GM19099 (cell line): Measurements from ENCODE around the gene SYVN1.

ENCODE experiments used
- POLR2A ChIP-seq: IDR thresholded peaks from 3 replicates; pipeline ENCODE4 v1.6.1; 2011; ENCODE audit warnings: low read depth; ENCODE audit not compliant: insufficient read length; ENCODE audit errors: extremely low read depth

SYVN1 gene

DNA sequence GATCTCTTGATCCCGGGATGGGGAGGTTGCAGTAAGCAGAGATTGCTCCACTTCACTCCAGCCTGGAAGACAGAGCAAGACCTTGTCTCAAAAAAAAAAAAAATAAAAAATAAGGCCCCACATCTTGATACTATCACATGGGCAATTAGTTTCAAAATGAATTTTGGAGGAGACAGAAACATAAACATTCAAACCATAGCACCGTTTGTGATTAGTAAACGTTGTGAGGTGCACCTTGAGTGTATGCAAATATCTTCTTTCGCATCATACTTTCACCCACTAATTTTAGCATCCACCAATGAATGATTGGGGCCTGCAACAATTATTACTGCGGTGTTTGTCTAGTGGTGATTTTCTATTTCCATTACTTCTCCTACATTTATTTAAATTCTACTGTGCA lies 24.7 kb upstream of the SYVN1 start:
- no peak for TF ChIP-seq POLR2A

DNA sequence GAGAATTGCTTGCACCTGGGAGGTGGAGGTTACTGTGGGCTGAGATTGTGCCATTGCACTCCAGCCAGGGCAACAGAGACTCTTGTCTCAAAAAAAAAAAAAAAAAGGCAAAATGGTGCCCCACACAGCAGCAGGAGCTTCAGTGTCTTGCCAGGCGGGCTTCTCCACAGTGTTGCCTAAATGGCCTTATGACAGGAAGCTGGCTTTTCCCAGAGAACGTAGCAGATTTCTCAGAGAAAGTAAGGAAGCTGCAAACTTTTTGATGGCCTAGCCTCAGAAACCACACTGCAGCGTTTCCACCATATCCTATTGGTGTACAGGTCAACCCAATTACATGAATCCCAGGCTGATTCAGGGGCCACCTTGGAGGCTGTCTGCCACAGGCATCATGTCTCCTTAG lies 23.0 kb upstream of the SYVN1 start:
- no peak for TF ChIP-seq POLR2A

DNA sequence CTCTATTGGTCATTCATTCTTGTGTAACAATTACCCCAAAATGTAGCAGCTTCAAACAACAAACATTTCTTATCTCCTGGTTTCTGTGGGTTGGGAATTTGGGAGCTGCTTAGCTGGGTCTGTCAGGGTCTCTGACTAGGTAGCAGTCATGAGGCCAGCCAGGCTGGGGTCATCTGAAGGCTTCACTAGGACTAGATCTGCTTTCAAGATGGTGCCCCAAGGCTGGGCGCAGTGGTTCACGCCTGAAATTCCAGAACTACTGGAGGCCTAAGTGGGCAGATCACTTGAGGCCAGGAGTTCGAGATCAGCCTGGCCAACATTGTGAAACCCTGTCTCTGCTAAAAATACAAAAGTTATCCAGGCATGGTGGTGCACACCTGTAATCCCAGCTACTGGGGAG lies 22.6 kb upstream of the SYVN1 start:
- no peak for TF ChIP-seq POLR2A

DNA sequence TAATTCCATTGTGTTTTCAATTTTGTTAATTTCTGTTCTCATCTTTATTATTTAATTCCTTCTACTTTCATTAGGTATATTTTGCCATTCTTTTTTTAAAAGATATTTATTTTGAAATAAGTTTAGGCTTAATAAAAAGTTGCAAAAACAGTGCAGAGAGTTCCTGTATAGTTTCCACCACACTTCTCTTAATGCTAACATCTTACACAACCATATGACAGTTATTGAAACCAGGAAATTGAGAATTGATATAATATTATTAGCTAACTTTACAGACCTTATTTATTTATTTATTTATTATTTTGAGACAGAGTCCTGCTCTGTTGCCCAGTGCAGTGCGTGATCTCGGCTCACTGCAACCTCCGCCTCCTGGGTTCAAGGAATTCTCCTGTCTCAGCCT lies 21.9 kb upstream of the SYVN1 start:
- no peak for TF ChIP-seq POLR2A

DNA sequence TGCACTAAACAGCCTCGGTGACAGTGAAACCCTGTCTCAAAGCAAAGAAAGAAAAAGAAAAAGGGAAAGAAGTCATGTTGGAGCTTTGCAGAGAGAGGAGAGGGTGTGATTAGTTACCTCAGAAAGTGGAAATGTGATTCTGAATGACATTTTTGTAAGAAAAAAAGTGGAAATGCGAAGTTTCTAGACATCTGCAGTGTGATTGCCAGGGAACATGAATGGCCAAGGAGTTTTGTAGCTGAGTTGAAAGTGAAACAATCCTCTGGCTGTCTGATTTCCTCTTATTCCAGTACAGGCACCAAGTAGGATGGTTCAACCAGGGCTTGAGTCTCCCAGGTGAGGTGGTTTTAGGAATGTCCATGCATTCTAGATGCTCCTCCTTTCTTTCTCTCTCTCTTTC lies 17.8 kb upstream of the SYVN1 start:
- TF ChIP-seq POLR2A, result no peak

DNA sequence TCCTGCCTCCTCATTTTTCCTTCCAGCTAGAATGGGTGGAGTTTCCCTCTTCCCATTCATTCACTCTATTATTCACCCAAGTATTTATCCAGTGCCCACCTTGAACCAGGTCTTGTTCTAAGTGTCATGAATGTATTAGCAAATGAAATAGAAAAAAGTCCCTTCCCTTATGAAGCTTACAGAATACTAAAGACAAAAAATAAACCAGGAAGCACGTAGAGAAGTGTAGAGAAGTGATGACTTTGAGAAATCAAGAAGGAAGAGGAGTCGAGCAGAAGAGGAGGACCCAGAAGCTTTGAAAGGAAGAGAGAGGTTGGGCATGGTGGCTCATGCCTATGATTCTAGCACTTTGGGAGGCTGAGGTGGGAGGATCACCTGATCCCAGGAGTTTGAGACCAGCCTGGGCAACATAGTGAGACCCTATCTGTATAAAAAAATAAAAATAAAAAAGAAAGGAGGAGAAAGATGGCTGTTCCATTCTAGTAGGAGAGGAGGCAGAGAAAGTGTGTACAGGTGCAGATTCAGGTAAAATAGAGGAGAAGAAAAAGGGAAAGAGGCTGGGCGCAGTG lies 17.1 kb upstream of the SYVN1 start:
- no peak for TF ChIP-seq POLR2A

DNA sequence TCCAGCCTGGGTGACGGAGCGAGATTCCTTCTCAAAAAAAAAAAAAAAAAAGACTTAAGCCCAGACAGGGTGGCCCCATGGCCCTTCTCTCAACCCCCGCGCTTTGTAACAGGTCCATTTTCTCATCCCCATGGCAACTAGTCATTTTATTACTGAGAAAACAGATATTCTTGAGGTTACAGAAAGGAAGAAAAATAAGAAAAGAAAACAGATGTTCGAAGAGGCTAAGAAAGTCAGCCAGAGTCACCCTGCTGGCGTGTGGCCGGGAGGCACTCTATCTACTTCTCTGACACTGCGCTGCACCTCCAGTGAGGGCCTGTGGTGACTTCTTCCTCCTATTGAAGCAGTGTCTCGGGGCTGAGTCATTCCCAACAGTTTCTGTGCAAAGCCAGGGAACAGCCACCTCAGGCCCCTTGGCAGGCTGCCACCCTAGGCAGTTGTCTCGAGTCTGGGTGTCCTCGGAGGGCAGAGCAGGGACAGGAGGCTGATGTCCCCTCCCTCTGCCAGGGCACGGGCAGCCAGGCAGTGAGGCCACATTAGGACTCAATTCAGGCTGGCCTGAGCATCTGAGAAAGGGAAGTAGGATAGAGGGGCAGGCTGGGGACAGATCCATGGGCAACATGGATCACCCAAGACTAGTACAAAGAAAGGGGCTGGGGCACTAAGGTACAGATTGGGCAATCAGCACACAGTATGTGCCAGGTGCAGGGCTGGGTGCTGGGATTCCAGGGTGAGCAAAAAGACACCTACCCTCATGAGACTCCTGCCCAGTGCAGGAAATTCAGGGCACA lies 16.4 kb upstream of the SYVN1 start:
- no peak for TF ChIP-seq POLR2A

DNA sequence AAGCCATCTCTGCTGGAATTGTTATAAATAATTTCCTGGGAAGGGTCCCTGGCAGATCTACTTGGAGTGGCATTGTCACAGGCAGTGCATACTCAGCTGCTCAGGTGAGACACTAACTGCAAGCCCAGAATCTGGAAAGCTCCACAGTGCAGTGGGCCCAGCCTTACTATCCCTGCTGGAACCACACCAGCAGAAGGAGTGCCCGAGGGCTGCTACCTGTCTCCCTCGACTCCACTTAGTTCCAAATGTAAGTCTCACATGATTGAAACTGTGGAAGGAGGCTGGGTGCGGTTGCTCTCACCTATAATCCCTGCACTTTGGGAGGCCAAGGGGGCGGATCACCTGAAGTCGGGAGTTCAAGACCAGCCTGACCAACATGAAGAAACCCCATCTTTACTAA lies 14.3 kb upstream of the SYVN1 start:
- TF ChIP-seq POLR2A, result no peak

DNA sequence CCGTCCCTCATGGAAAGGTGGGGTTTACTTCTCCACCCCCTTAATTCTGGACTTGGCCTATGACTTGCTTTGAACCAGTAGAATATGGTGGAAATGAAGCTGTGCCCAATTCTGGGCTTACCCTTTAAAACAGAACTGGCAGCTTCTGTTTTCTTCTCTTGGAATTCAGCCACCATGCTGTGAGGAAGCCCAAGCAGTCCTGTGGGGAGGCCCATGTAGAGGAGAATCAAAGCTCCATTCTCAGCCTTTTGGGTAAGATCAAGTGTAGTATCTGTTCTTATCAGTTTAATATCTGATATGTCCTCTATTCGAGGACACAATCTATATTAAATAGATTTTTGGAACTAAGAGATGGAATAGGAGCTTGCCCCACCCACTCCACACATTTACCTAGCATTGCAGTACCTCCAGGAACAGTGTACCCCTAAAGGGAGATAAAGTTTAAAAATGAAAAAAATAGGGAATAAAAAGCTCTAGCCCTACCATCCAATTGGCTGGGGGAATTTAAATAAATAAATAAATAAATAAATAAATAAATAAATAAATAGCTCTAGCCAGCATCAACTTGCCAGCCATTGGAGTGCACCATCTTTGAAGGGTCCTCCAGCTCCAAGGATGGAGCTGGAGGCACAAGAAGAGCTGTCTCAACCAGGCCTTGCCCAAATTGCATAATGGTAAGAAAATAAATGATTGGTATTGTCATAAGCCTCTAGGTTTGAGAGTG lies 13.2 kb upstream of the SYVN1 start:
- no peak for TF ChIP-seq POLR2A

DNA sequence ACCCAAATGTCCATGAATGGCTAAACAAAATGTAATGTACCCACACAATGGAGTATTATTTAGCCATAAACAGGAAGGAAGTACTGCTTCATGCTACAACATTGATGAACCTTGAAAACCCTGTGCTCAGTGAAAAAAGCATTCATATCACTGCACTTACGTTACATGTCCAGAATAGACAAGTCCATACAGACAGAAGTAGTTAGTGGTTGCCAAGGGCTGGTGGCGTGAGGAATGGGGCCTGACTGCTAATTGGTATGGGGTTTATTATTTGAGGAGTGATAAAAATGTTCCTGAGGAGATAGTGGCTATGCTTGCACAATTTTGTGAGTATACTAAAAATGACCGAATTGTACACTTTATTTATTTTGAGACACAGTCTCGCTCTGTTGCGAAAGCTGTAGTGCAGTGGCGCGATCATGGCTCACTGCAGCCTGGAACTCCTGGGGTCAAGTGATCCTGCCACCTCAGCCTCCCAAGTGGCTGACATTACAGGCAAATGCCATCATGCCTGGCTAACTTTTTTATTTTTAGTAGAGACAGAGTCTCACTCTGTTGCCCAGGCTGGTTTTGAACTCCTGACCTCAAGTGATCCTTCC lies 7.7 kb upstream of the SYVN1 start:
- no peak for TF ChIP-seq POLR2A

DNA sequence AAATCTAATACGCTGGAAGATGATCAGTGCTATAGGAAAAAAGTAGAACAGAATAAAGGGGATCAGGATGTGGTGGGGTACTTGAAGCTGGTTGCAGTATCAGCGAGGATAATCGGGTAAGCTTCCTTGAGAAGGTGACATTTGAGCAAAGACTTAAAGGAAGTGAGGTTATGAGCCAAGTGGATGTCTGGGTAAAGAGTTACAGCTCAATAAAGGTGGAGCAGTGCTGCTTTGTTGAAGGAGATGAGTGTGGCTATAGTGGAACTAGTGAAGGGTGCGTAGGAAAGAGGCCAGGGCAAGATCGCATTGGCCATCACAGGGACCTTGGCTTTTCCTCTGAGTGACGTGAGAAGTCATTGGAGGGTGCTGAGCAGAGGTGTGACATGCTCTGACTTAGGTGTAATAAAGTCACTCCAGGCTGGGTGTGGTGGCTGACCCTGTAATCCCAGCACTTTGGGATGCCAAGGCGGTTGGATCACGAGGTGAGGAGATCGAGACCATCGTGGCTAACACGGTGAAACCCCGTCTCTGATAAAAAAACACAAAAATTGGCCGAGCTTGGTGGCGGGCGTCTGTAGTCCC lies 2.3 kb upstream of the SYVN1 start:
- TF ChIP-seq POLR2A, result no peak

DNA sequence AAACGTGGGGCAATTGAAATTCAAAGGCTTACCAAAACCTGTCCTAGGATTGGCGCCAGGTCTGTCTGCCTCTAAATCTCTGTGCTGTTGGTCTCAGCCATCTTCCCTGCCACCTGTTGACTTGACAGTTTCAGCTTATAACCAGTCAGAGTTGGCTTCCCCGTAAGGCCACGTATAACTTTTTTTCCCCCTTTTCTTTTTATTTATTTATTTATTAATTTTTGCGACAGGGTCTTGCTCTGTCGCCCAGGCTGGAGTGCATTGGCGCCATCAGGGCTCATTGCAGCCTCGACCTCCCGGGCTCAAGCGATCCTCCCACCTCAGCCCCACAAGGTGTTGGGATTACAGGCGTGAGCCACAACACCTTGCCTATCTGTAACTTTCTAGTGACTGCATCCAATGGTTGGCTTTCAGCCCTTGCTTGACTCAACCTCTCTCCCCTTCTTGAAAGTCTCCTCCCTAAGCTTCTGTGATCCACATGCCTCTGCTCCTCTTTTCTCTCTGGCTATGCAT lies 1.4 kb upstream of the SYVN1 start:
- TF ChIP-seq POLR2A, result no peak

DNA sequence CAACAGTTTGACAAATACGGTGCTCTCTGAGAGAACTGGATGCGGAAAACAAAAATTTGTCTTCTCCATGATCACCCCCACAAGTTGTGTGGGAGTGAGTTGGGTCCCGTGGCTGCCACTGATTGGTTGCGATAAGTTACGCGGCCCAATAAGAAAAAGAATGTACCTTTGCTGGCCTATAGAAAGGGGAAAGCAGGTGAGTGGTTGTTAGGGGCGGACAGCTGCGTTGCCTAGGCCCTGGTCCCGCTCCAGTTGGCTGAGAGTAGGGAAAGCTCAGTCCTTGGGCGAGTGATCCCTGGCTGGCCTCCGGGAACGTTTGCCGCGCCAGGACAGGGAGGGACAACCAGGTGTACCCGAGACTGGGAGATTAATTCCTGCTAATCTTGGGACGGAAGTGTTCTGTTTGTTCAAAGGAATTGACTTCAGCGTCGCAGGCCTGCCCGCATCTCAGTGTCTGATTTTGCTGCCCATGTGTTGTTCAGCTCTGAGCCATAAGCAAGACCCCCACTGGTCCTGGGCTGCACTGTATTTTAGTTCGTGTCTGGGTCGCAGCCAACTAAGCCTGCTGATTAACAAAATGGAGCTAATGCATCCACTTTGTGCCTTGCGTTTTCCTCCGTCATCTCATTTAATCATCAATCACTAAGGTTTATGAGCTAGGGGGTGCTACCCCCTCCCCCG lies 773 bp upstream of the SYVN1 start:
- peak; percentile 68 for TF ChIP-seq POLR2A

DNA sequence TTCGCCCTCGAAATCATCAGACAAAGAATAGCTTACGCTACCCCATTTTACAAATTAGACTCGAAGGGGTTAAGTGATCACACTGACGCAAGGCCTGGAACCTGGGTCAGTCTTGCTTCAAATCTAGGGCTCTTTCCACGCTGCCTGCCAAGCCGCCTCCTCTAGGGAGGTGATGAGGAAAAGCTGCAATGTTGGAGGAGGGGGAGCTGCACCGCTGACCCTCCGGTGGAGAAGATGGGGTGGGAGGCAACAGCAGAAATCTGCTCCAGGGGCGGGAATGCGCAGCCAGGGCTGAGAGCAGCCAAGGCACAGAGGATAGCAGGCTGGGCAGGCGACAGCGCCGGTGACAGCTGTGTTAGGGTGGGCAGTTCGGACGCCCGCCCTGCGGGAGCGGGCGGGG lies 595 bp downstream of the SYVN1 start:
- no peak for TF ChIP-seq POLR2A

DNA sequence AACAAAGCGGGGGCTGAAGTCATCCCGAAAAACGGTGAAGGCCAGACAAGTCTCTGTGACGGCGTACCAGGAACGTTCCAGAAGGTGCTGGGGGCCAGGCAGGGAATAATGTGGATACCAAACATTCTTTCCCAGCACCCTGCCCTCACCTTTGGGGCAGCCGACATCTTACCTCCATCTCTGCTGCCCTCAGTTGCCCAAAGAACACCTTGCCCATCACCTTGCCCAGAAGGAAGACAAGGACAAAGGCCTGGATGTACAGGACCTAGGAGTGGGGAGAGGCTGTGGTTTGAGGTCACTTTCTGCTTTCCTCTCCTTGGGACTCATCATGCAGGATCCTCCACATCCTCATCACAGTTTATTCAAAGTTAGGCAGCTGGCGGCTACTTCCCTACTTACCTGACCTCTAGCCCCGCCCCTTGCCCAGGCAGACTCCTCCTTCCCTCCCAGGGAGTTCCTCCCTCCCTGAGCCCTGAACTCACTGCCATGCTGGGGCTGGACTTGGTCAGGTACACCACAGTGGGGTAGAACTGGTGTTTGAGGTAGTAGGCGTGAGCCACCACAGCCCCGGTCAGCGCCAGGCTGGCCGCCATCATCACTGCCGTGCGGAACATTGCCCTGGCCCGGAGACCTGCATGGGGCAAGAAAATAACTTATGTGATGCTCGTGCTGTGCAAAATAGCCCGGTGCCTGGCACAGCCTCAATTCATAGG lies 1.2 kb downstream of the SYVN1 start:
- TF ChIP-seq POLR2A, result peak; percentile 66
